ENCODE results near the gene CFL1.
"Not testable (repeated sequence)": the region's sequence is repeated elsewhere in the genome, so short reads cannot be mapped to it uniquely, and the experiment has no call there.

Gene CFL1

DNA sequence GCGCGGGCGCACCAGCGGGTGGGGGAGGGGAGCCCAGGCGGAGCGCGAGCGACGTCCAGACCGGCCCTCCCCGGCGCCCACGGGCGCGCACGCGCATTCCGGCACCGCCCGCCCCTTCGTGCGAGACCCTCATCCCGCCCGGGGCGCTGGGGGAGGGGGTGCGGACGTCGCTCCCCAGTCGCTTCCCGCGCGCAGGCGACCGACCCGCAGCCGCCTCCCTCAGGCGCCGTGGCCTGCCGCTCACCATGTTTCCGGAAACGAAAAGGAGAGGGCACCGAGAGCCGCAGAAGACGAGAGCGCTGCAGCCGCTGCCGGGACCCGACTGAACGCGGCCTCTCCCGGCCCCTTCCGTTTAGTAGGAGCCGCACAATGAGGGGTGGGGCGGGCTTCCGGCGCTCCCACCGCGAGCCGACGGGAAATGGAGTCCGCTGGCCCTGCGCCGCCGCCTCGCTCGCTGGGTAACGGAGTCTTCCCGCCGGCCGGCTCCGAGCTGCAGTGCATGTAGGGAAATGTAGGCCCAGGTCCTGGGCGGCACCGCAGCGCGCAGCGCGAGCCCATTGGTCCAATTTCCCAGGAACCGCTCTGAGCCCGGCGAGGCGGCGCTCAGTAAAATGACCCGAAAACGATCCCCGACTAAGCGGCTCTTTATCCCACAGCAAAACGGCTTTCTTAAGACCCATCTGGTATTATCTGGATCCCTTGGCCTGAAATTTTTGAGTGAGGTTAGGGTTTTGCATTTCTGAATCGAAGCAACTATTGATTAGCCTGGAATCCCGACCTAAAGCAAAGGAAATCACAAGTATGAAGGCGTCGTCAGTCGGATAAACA lies at the start of gene CFL1:
Gene CFL1, minus strand, starts transcription at position 328 of the 828 bp plus-strand sequence. Its CDS starts 81 bp downstream, at position 247.
- peak; percentile 90 to 95 for DNase-seq (ENCODE audit: low read depth in 2 of 2, low spot score in 1 of 2)

DNA sequence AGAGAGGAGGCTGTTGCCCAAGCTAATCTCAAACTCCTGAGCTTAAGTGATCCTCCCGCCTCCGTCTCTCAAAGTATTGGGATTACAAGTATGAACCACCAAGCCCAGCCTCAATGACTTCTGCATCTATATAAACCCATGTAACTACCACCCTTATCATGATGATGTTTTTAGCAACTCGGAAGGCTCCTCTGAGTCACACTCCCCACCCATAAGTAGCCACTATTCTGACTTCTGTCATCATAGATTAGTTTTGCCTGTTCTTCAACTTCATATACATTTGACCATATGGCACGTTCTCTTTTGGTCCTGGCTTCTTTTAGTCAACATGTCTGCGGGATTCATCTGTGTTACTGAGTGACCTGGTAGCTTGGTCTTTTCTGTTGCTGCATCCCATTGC lies 48.6 kb upstream of the CFL1 start:
- DNase-seq (ENCODE audit: low read depth in 2 of 2, low spot score in 1 of 2) = no peak

DNA sequence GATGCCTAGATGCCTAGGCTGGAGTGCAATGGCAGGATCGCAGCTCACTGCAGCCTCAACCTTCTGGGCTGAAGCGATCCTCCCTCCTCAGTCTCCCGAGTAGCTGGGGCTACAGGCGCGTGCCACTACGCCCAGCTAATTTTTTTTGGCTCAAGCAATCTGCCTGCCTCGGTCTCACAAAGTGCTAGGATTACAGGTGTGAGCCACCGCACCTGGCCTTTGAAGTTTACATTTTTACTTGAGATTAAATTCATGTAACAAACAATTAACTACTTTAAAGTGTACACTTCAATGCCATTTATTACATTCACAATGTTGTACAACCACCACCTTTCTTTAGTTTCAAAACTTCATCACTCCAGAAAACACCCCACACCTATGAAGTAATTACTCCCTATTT lies 45.7 kb upstream of the CFL1 start:
- DNase-seq (ENCODE audit: low read depth in 2 of 2, low spot score in 1 of 2) = no peak

DNA sequence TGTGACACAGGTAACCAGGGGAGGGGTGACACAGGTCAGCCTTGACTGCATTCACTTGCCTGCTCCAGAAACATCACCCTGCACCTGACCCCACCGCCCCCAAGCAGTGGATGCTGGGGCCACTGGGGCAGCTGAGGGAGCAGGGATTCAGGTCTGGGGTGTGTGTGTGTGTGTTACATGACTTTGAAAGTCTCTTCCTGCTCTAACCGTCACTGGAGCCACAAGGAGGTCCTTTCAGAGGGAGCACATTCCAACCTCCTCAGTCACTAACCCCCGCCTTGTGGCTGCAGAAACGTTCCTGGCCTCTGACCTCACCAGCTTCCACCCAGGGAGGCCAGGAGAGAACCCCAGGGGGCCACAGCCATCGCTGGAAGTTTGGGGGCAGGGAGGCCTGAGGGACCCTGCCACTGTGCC lies 45.1 kb upstream of the CFL1 start:
- no peak for DNase-seq (ENCODE audit: low read depth in 2 of 2, low spot score in 1 of 2)

DNA sequence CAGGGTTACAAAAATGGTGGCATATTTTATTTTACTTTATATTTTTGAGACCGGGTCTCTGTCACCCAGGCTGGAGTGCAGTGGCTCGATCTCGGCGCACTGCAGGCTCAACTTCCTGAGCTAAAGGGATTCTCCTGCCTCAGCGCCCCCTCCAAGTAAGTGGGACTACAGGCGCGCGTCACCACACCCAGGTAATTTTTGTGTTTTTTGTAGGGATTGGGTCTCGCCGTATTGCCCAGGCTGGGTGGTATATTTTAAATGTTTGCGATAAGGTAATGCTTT lies 42.9 kb upstream of the CFL1 start:
- DNase-seq (ENCODE audit: low read depth in 2 of 2, low spot score in 1 of 2) = no peak

DNA sequence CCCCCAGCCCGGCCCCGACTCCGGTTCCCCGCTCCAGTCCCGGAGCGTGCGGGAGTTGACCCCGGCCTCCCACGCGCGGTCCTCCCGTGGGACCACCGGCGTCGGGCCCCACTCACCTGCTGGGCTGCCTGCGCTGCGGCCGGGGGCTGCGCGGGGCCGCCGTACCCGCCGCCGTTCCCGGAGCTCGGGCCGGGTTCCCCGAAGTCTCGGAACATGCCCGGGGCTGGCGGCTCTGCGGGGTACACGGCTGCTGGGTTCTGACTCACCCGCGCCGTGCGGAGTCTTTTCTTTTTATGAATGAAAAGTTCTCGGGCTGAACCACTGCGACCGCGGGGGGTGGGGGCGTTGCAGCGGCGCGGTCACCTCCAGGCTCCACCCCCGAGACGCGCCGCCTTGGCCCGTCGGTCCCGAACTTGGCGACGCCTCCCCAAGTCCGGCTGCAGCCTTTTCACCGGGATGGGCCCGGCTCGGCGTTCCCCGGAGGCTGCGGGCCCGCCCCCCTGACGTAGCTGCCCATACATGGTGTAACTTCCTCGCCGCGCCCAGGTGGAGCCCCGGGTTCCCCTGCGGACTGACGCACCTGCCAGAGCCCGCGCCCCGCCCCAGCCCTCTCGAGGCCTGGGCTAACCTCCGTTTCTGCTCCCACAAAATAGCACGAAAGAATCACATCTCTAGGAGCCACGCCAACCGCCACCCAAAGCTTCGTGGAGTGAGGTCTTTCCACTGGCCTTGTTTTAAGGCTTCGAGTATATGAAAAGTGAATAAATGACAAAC lies 42.3 kb upstream of the CFL1 start, which contains the start of gene FOSL1:
Gene FOSL1, minus strand, starts transcription at position 264 of the 774 bp plus-strand sequence. Its CDS starts 49 bp downstream, at position 215.
- peak; percentile 81 to 91 for DNase-seq (ENCODE audit: low read depth in 2 of 2, low spot score in 1 of 2)

DNA sequence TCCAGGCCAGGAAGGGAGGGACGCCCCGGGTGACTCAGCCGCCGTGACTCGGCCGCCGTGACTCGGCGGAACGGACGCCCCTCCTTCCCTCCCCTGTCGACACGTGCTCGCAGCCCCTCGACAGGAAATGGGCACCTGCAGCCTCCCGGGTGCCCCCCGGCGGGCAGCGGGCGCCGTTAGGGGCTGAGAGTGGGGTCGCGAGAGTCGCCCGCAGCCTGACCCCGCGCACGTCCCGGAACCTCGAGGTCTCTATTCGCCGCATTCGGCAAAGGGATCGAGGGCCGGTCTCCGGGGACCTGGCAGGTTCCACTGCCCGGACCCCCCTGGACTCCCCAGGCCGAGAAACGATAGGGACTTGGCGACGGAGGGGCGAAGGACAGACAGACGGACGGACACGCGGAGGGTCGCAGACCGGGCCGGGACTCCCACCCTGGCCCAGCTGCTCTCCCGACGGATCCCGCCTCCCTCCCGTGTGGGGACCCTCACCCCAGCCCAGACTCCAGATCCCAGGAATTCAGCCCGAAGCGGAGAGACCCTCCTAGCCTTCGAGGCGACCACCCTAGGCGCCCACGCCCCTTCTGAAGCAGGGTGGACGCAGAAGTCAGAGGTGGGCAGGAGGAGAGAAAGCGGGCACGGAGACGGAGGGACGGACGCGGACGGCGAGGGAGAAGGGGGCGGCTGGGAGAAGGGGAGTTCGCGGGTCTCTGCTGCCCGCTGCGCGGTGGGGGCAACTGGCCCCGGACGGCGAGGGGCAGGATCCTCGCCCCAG lies 41.6 kb upstream of the CFL1 start:
- DNase-seq (ENCODE audit: low read depth in 2 of 2, low spot score in 1 of 2) = peak; percentile 45 to 65

DNA sequence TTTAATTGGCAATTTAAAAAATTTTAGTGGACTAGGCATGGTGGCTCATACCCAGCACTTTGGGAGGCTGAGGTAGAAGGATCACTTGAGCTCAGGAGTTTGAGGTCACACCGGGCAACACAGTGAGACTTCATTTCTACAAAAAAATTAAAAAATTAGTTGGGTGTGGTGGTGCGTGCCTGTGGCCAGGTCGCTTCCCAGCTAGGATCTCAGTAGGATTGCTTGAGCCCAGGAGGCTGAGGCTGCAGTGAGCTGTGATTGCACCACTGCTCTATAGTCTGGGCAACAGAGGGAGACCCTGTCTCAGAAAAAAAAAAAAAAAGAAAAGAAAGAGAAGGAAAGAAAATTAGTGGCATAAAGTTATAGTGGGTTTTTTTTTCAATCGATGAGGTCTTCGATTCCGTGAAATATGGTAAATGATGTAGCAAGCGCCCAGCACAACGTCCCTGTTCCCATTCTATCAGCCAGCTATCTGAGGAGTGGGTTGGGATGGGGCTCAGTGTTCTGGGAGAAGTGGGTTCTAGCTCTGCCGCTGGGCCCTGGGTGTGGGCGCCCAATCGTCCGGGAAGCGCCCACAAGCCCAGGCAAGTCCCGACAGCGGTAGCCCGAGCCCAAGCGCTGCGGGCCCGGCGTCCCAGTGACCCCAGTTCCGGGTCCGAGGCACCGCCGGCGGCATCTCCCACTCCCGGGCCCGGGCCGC lies 40.8 kb upstream of the CFL1 start:
- no peak for DNase-seq (ENCODE audit: low read depth in 2 of 2, low spot score in 1 of 2)

DNA sequence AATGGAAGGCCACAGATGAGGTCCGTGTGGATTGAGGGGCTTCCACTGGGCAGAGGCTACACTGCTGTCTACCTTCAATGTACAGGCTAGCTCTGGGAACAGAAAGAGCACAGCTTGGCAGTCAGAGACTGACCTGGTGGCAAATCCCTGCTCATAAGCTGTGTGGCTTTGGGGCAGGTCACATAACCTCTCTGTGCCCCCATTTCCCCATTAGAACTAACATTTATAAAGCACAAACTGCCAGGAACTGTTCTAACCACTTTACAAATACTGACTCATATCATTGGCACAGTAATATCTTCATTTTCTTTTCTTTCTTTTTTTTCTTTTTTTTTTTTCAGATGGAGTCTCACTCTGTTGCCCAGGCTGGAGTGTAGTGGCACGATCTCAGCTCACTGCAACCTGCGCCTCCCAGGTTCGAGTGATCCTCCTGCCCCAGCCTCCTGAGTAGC lies 39.1 kb upstream of the CFL1 start:
- DNase-seq (ENCODE audit: low read depth in 2 of 2, low spot score in 1 of 2) = no peak

DNA sequence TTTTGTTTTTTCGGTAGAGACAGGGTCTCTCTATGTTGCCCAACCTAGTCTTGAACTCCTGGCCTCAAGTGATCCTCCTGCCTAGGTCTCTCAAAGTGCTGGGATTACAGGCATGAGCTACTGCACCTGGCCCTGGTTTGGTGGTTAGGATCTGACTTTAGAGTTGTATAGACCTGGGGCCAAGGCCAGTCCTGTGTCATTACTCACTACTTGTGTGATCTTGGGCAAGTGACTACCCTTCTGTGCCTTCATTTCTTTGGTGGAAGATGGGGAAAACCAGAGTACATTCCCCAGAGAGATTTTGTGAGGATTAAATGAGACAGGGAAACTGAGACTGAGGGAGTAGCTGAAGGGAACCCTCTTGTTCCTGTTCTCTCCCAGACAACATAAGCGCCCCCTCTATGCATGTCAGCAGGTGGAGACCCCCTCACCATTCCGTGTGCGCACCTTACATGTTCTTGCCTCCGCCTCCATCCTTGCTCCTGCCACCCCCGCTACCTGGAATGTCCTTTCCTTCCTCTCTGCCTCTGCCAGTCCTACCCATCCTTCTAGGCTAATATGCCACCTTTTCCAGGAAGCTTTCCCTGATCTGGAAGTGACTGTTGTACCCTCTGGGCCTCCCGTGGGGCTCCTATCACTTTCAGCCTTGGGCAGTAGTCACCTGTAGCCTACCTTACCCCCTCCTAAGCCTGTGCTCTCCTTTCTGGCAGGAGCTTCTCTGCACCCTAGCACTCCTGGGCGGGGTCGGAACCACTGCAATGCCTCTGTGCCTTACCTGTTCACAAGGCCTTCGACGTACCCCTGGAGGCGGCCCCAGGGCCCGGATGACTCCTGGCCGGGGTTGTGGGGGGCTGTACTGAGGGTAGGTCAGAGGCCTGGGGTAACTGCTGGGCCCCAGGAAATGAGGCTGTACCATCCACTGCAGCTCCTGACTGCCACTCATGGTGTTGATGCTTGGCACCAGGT lies 38.3 kb upstream of the CFL1 start:
- no peak for DNase-seq (ENCODE audit: low read depth in 2 of 2, low spot score in 1 of 2)

DNA sequence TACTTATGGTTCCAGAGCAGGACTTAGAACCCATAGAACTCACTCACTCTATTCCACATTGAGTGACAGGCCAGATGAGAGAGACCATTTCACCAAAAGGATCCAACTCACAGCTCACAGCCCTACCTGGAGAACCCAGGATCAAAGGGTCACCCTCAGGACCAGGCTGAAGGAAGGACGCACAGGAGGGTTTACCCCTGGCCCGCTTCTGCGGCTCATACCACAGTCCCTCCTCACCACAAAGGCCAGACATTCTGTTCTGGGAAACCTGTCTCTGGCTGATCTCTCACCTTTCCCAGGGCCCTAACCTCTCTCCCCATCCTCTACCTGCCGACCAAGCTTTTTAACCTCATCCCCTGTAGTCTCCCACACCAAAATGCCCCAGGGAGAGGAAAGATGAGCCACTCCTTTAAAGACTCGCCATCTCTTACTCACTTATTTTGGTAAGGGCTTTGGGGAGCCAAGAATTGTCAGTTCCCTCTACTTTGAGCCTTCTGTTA lies 37.6 kb upstream of the CFL1 start:
- no peak for DNase-seq (ENCODE audit: low read depth in 2 of 2, low spot score in 1 of 2)

DNA sequence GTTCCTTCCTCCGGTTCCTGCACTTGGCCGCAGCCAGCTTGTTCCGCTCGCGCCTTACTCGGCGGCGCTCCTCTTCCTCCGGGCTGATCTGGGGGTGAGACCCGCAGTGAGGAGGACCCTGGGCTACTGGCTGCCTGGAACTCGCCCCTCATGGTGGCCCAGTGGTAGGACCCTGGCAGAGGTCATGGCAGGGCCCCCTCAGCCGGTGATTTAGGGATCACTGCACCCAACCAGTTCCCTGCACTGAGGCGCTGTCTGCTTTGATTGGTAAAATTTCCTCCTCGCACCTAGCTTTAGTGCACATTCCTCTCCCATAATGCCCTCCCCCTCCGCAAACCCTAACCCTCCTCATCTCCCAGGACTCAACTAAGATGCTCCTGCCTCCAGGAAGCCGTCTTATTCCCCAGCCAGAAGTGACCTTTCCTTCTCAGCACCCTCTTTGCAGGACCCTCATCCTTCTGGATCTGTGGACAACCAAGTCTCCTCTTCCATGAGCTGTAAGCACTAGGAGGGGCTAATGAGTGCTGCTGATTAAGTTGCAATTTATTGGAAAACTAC lies 36.1 kb upstream of the CFL1 start:
- no peak for DNase-seq (ENCODE audit: low read depth in 2 of 2, low spot score in 1 of 2)

DNA sequence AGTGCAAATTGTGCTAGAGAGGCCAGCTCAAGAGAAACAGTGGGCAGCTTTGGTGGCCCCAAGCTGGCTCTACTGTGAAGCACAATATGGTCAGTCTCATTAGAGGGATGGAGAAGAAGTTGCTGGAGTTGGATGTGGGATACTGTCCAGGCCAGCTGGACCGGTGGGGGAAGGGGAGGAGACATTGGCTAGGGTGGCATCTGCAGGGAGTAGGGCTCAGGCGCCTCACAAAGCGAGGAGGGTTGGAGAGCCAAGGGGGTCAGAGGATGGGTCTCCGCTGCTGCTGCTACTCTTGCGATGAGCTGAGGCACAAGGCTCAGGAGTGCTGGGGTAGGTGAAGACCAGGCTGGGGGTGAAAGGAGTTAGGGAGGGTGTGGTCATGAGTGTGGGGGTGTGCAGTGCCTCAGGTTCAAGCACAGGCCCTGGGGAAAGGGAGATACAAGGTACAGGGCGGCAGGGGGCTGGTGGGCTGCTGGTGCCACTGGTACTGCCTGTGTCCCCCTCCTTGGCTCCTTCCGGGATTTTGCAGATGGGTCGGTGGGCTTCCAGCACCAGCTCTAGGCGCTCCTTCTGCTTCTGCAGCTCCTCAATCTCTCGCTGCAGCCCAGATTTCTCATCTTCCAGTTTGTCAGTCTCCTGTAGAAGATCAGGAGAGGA lies 34.8 kb upstream of the CFL1 start:
- no peak for DNase-seq (ENCODE audit: low read depth in 2 of 2, low spot score in 1 of 2)

DNA sequence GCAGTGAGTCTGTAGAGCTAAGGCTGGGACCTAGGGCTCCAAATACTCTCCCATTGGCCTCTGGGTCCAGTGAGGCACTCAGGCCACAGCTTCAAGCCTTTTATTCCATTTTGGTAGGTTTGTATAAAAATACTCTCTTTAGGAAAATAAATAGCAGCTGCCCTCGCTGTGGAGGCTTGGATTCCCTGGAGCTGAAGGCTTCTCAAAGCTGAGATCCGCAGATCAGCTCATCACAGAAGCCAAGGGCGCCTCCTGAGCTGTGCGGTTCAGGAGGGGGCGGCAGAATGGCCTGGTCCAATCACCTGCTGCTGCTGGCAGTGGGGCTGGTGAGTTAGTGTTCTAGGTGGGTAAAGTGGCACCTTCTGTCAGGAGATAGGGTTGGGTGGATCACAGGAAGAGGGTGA lies 34.2 kb upstream of the CFL1 start:
- DNase-seq (ENCODE audit: low read depth in 2 of 2, low spot score in 1 of 2) = not testable (repeated sequence)

DNA sequence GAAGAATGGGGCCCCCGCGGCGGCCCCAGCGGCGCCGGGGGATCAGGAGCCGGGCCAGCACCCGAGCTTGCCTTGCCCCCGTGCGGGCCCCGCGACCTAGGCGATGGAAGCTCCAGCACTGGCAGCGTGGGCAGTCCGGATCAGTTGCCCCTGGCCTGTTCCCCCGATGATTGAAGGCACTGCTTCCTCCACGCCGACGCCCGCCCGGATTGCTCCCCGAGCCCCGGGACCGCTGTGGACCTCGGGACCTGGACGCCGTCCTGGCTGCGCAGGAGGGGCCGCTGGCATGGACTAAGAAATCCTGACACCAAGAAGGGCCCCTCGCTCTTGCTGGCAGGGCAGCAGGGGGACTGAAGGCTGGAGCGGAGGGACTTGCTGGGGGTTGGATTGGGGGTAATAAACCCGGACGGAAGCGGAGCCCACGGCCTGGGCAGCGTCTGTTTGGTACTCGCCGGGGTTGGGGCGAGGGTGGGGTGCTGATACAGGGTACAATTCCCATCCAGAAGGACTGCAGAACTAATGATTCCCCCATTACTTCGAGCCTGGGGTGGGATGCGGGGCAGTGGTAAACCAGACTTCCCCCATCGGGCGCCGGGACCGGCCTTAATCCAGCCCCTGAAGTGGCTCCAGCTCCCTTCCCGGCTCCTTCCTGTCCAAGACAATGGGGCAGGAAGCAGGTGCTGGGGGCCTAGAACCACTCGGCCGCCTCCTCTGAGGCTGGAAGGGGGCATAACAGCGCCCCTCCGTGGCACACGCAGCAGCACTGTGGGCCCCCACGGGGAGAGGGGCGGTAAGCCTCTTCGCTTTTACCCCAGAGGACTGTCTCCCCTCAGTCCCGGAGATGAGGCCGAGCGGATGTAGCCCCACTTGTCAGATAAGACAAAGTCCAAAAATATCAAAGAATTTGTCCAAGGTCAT lies 33.5 kb upstream of the CFL1 start:
- no peak for DNase-seq (ENCODE audit: low read depth in 2 of 2, low spot score in 1 of 2)

DNA sequence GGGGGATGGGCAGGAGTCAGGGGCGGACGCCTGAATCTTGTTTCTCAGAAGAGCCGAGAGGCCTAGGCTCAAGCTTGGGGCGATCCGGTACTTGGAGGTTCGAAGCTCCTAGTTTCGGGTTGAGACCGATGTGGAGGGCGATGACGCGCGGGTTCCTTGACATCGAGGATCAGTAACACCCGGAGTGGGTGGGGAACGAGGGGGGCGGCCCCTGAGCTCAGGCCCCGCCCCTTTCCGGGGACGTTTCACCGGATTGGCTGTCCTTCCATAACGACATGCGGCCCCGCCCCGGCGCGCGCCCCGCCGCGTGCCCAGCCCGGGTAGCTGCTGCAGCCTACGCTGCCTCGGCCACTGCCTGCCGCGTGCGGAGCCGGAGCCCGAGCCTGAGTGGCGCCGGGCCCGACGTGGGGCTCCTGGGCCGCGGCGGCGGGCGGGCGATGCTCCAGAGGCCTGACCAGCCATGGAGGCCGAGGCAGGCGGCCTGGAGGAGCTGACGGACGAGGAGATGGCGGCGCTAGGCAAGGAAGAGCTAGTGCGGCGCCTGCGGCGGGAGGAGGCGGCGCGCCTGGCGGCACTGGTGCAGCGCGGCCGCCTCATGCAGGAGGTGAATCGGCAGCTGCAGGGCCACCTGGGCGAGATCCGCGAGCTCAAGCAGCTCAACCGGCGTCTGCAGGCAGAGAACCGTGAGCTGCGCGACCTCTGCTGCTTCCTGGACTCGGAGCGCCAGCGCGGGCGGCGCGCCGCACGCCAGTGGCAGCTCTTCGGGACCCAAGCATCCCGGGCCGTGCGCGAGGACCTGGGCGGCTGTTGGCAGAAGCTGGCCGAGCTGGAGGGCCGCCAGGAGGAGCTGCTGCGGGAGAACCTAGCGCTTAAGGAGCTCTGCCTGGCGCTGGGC lies 32.6 kb upstream of the CFL1 start, which contains the start of gene CCDC85B:
Gene CCDC85B, plus strand, starts transcription at position 350 of the 895 bp plus-strand sequence. Its CDS starts 111 bp downstream, at position 461.
- peak; percentile 94 to 99 for DNase-seq (ENCODE audit: low read depth in 2 of 2, low spot score in 1 of 2)

Measured in stimulated activated CD8-positive, alpha-beta memory T cell treated with anti-CD3 and anti-CD28 coated beads, Interleukin-4, amount 100 ng/mL, for 4 hours (primary cell).